Stimulated activated CD8-positive, alpha-beta memory T cell treated with anti-CD3 and anti-CD28 coated beads, Interleukin-4, amount 100 ng/mL, for 1 hour (primary cell): ENCODE measurements around the gene KRTAP12-4.
"Not testable (repeated sequence)": the region's sequence is repeated elsewhere in the genome, so short reads cannot be mapped to it uniquely, and the experiment has no call there.

Experiments
- DNase-seq, 2 donors: peaks; one replicate each; pipeline ENCODE4 v3.0.0-alpha.2; 2020; ENCODE audit warnings: low read depth in 2 of 2, low spot score in 1 of 2

Gene KRTAP12-4

DNA sequence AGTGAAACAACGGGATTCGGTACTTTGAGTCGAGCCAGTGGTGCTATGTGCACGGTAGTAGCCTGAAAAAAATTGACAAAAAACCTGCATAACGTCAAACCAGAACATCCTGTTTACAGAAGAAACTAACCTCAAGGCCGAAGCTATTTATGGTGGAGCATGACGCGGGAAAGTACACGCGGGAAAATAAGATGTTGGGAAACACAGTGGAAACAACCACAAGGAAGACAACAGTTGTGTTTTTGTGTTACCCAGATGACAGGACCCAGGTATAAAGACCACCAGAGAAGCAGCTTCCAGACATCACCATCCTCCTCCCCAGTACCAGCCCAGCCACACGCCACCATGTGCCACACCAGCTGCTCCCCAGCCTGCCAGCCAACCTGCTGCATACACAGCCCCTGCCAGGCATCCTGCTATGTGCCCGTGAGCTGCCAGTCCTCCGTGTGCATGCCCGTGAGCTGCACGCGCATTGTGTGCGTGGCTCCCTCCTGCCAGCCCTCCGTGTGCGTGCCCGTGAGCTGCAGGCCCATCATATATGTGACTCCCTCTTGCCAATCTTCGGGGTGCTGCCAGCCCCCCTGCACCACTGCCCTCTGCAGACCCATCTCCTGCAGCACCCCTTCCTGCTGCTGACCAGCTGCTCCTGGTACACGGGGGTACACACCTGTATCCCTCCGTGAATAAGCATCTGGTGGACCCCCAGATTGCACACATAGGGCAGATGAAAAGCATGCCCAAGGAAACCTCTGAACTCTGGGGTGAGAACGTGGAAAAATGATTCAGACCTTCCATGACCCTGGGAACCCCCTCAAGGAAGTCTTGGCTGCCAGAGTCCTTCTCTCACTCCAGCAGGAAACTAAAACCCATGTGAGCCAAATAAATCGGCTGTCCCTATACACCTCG lies 3.4 kb upstream of the KRTAP12-4 start, which contains the start of gene KRTAP12-3:
KRTAP12-3 (plus strand) TSS at position 298 of the 906 bp plus-strand sequence; CDS start at position 346, 48 bp downstream.
- peak in 1 of 2 donors; percentile 17 for DNase-seq

DNA sequence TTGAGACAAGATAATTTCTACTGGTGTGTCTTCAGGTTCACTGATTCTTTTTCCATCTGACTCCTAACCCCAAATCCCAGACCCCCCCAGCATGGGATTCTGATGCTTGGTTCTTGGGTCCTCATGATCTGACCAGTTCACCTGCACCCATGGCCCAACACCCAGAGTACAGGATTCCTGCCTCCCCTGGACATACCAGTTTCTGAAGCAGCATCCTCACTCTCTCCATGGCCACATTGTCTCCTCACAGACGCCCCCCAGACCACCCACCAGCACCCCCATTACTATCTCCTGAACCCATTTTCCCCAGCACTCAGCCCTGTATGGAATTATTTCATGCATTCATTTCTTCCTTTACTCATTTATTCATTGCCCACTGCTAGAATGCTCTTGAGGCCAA lies 2.4 kb upstream of the KRTAP12-4 start:
- no peak for DNase-seq

DNA sequence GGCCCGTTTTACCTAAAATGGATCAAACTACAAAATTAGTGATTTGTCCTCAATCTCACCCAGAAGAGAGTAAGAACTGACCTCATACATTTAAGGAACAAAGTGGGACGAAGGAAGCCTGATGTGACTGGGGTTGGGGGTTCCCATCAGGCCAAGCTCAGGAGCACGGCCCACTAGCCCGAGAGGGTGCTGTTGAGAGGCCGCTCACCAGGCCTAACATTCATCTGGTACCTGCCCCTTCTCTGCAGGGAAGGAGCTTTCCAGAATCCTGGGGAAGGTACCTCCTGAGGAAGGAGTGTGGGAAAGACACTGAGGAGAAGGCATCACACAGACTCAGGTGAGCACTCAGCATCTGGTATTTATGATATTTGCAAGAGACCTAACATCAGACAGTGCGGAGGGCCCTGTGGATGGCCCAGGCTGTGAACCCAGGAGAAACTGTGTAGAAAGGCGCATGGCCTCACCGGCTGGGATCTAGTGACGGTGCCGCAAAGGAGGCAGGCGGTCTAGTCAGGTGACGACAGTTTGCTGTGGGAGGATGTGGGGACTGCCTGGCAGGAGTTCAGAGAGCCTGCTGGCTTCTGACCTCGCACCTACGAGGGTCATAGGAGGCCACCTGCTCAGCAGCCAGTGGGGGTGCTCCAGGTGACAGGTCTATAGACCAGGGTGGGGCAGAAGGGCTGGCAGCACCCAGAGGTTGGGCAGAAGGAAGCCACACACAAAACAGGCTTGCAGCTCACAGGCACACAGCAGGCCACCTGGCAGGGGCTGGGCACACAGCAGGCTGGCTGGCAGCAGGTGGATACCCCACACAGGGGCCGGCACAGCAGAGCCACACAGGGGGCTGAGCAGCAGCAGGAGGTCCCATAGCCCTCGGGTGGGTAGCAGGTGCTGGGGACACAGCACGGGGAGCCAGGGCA lies 543 bp downstream of the KRTAP12-4 start:
- peak in 1 of 2 donors; percentile 17 for DNase-seq

DNA sequence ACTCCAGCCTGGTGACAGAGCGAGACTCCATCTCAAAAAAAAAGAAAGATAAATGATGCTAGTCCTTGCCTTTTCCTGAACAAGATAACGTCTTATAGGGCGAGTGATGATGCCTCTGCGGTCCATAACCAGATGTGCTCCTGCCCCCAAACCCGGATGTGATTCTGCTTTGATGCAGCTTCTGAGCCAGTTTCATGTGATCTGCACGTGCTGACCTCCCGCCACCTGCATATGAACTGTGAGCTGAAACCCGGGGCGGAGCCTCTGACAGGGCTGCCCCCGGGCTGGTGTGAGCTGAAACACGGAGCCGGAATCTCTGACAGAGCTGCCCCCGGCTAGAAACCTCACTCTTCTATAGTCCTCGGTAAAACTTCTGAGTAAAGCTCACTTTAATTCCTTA lies 1.3 kb downstream of the KRTAP12-4 start:
- no peak for DNase-seq

DNA sequence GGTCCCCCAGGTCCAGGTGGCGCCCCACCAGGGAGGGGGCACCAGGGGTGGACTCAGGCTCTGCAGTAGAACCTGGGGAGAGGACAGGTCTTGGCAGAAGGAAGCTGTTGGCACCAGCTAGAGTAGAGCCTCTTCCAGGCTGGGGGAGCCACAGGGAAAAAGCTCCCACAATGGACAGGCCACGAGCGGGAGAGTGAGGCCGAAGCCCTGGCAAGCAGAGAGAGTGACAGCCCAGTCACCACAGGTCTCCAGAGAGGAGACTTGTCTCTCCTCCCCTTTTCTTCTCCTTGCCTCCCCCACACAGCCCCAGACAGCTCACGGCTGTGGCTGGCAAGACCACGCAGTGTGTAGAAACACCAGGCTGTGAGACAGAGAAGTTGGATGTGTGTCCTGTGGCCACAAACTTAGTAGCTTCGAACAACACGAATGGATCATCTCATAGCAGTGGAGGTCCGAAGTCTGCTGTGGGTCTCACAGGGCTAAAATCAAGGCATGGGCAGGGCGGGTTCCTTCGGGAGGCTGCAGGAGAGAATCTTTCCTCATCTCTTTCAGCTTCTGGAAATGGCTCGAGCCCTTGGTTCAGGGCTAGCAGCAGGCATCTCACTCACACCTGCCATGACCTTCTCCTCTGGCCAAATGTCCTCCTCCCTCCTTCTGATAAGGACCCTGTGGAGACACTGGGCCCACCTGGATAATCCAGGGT lies 3.3 kb downstream of the KRTAP12-4 start:
- no peak for DNase-seq

DNA sequence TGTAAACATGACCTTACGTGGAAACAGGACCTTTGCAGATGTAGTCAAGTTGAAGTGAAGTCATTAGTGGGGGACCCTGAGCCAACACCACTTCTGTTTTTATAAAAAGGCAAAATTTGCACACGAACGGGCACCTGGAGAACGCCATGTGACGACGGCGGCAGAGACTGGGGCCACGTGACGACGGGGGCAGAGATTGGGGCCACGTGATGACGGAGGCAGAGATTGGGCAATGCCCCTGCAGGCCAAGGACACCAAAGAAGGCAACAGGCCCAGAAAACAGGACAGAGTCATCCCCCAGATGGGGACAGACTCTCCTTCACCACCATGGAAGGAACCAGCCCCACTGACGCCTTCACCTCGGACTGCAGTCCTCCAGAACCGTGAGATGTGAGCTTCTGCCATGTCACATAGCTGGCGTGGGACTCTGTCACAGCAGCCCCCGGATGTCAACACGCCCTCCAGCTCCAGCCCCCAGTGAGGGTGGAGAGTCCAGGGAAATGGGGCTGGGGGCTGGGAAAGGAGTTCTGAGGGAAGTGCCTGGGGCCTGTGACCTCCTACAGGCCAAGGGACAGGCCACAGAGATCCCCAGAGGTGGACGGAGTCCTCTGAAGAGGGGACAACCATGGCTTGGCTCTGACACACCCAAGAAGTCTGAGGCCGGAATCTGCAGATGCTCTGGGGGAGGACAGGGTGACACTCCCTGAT lies 4.0 kb downstream of the KRTAP12-4 start:
- no peak for DNase-seq

DNA sequence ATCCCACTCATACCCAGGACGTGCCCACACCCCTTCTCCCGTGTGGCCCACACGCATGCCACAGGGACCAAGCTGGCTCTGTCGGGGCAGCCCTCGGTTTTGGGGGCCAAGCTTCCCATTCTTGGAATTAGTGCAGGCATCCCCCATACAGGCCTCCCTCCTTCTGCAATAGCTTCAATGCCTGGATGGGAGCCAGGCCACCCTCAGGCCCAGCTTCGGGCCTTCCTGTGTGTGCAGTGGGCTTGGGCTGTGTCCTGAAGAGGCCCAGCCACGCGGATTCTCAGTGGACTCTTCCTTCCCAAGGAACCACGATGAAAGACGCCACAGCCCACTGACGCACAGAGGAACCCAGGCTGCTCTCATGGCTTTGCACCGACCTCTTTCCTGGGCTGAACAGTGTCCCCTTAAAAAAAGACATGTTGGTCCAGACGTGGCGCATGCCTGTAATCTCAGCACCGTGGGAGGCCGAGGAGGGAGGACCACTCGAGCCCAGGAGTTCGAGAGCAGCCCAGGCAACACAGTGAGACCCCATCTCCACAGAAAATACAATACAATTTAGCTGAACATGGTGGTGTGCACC lies 4.8 kb downstream of the KRTAP12-4 start:
- no peak for DNase-seq

DNA sequence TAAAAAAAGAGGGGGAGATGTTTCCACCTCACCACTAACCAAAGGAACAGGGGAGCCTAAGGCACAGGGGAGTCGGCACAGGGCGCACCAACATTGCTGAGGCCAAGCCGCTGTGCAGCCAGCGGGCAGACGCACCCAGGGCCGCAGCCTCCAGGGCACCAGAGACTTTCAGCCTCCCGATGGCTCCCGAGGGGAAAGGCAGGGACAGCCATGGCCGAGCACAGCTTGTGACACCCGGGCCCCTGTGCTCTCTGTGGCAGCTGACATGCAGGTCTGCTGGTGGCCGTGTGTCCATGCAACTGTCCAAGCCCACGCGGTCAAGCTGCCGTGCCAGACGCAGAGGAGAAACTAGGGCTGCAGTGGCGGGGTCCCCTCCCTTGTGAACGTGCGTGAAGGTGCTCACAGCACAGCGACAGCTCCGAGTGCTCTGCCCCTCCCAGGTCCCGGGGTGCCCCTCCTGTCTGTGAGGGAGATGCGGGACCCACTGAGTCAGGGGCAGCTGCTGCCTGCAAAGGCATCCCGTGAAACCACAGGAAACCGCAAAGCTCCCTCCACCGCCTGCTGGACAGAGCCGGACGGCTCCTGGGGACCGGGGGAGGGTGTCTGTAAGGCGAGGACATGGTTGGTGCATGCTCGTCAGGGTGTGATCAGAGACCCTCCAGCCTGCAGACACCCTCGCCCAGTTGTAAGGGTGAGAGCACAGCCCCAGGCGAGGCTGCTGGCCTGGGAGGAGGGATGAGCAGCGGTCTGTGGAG lies 5.7 kb downstream of the KRTAP12-4 start:
- no peak for DNase-seq

DNA sequence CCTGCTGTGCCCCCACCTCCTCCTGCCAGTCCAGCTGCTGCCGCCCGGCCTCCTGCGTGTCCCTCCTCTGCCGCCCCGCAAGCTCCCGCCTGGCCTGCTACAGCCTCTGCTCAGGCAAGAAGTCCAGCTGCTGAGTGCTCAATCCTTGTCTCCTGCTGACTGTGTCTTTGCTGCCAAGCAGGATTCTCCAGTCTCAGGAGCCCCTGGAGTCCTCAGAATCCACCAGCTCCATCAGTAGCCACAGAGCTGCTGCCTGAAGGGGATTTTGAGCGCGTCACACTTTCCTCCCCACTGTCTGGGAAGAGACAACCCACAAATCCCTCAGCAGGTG lies 7.3 kb downstream of the KRTAP12-4 start:
- no peak for DNase-seq

DNA sequence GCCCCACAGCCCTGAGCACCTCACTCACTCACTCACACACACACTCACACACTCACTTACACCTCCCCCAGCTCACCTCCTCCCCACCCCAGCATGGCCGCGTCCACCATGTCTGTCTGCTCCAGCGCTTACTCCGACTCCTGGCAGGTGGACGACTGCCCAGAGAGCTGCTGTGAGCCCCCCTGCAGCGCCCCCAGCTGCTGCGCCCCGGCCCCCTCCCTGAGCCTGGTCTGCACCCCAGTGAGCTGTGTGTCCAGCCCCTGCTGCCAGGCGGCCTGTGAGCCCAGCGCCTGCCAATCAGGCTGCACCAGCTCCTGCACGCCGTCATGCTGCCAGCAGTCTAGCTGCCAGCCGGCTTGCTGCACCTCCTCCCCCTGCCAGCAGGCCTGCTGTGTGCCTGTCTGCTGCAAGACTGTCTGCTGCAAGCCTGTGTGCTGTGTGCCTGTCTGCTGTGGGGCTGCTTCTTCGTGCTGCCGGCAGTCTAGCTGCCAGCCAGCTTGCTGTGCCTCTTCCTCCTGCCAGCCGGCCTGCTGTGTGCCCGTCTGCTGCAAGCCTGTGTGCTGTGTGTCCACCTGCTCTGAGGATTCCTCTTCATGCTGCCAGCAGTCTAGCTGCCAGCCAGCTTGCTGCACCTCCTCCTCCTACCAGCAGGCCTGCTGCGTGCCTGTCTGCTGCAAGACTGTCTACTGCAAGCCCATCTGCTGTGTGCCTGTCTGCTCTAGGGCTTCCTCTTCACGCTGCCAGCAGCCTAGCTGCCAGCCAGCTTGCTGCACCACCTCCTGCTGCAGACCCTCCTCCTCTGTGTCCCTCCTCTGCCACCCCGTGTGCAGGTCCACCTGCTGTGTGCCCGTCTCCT lies 7.9 kb downstream of the KRTAP12-4 start, which contains the start of gene KRTAP10-11:
KRTAP10-11 (plus strand) TSS at position 49 of the 856 bp plus-strand sequence; CDS start at position 94, 45 bp downstream.
- not testable (repeated sequence) for DNase-seq

DNA sequence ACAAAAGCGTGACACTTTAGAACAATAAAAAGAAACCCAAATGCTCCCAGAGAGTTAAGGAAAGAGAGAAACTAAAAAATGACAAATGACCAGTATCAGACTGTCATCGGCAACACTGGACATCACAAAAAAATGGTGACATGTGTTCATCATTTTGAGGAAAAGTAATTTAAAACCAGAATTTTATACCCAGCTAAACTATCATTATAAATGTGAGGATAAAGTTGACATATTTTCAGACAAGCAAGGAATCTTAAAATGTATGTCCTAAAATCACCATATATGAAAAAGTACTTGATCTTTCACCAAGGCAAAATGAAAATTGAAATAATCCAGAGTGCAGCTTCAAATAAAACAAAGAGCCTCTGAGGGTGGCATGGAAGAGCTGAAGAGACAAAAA lies 9.6 kb downstream of the KRTAP12-4 start:
- no peak for DNase-seq

DNA sequence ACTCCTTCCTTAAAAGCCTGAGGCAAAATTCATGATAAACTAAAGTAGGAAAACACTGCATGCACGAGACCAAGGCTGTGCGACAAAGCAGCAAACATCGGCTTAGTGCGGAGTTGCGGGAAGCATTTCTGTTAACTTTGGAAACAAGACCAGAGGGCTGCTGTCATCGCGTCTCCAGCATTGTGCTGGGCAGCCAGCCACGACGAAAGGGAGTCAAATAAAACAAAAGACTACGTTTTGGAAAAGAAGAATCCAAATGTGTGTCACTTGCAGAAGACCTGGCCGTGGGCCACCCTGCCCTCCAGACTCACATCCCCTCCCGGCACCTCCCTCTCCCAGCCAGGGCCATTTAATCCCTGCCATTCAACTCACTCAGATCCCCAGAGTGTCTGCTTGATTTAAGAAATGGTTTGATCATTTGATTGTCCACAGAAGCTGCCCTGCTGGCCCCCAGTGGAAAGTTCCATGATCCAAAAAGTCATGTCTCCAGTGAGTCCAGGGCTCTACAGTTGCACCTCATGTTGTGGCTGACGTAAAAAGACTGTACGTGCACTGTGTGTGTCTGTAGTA lies 10.6 kb downstream of the KRTAP12-4 start:
- no peak for DNase-seq

DNA sequence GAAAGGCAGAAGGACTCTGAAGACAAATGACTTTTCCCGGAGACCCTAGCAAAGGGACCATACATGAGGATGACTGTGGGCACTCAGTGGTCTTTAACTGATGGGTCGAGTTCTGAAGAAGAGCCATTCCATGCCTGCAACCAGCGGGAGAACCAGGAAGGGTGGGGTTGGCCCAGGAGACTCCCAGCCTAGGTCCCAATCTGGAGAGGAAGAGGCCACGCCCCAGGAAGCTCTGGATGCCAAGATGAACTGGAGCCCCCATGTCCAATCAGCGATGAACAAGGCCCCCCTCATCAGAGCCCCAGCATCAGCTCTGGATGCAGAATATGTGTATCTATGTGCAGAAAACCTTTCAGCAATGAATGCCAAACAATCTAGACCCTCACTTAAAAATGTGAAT lies 13.7 kb downstream of the KRTAP12-4 start:
- no peak for DNase-seq

DNA sequence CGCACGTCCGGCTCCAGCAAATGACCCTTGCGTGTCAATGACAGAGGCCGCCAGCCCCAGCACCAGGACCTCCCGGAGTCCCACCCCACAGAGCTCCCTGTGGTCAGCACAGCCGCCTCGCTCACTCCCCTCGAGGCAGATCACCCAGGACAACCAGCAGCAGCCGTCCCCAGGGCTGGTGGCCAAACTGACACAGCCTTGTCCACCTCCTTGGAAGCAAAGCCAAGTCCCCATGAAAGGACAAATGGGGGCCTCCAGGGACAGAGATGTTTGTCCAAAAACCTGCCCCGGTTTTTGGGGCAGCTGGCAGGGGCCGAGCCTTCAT lies 15.2 kb downstream of the KRTAP12-4 start:
- no peak for DNase-seq

DNA sequence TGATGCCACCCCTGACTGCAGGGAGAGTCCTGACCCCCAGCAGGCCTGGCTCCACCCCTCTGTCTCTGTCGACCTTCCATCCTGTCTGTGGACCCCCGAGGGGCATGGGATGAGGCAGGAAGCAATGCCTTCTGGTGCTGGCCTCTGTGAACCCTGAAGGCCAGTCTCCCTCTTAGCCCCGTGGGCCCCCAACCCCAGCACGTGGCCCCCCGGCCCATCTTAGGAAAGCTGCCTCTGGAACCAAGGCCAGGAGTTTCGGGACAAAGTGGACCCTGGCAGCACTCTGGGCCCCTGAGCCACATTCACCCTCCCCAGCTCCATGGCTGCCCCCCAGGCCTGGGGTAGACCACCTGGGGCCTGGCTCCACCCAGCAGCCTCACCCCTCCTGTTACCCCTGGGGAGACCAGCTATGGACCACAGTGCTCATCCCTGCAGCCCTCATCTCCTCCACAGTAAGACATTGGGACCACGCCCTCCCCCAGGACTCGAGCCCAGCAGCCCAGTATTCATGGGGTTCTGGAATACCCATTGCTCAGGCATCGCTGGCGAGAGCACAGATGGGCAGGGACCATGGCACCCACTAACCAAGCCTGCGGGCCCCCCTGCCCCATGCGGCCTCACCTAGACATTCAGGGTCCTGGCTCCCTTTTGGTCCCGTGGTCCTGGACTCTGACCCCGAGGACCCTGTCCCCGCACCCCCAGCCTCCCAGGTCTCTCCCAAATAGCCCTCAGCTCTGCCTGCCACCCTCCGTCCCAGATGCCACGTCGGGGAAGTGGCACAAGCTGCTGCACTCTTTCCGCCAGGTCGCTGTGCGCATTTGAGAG lies 15.7 kb downstream of the KRTAP12-4 start:
- not testable (repeated sequence) for DNase-seq

DNA sequence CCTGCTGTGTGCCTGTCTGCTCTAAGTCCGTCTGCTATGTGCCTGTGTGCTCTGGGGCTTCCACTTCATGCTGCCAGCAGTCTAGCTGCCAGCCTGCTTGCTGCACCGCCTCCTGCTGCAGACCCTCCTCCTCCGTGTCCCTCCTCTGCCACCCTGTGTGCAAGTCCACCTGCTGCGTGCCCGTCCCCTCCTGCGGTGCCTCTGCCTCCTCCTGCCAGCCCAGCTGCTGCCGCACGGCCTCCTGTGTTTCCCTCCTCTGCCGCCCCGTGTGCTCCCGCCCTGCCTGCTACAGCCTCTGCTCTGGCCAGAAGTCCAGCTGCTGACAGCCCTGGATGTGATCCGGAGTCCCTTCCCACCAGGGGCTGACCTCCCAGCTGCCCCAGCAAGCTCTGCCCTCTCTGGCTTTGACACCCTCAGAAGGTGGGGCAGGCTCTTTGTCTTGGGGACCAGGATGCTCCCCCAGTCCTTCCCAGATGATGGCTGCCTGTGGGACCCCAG lies 16.6 kb downstream of the KRTAP12-4 start:
- DNase-seq: not testable (repeated sequence)
